ENCODE measurements around the gene ODAD4. TPM values are rescaled to one million over a fixed set of nuclear protein-coding genes. Genes with fewer than 3 reads are reported as not detected.
"Not testable (repeated sequence)": the region's sequence is repeated elsewhere in the genome, so short reads cannot be mapped to it uniquely, and the experiment has no call there.

ODAD4 gene
- total RNA-seq, 1 experiment from 2014 or later: 0.27 TPM

DNA sequence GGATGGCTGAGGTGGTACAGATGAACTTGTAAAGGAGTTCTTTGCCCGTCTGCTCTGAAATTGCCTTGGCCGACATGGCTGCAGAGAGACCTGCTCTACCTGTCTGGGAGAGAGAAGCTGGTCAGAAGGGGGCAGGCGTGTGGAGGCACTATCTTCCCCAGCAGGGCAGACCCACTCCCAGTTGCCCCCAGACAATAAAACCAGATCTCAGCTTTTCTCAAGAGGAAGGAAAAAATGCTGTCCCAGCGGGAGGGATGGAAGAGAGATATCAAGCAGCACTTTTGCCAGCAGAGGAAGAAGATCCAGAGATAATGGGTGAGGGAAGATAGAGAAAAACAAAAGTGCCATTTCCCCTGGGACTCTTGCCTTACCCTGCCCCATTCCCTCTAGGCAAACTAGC is 16.6 kb upstream of the ODAD4 start:
- DNase-seq (ENCODE audit: low read depth): no peak

DNA sequence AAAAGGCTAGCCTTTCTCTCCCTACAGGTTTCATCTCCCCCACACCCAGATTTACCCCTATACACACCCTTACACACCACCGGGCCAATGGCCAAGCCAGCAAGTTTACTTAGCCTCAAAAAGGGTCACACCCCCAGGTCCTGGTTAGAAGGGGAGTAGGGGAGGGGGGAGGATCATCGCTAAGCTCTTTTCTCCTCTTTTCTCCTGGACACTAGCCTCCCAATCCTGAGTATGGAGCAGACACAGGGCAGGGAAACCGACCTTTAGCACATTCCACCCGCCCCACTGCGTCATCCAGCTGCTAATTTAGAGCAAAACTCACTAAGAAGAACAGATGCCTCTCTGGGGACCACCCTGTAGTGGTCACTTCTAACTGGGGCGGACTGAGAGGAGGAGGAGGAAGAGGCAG is 16.1 kb upstream of the ODAD4 start:
- no peak for DNase-seq (ENCODE audit: low read depth)

DNA sequence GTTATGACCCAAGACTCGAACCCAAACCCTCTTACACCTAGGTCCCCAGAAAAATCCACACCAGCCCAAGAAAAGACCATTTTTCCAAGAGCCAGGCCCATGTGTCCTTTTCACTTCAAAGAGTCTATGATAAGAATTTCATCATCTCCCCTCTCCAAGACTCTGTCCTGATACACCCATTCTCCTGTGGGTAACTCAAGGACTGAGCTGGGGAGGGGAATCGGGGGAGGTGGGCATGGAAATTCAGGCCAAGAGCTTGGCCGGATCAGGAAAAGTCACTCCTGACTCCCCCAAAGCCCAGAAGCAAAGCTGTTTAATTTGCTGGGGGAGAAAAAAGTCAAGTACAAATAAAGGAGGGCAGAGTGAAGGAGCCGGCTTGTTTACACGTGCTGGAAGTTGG is 15.4 kb upstream of the ODAD4 start:
- DNase-seq (ENCODE audit: low read depth): no peak

DNA sequence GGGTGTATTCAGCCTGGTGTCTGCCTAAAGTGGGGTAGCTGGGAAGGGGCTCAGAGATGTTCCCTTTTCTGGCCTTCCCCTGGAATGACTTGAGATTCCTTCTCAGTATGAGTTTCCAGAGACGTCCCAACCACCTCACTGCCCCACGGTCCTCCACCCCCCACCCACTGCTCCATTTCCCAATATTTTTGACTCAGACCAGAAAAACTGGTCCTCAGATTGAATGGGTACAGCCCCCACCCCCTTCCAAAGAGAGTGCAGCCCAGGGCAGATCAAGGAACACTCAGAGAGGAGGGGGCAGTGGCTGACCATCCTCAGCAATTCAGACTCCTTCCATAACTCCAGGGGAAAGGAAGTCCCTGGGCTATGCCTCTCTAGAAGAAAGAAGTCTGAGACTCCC is 14.9 kb upstream of the ODAD4 start:
- no peak for DNase-seq (ENCODE audit: low read depth)

DNA sequence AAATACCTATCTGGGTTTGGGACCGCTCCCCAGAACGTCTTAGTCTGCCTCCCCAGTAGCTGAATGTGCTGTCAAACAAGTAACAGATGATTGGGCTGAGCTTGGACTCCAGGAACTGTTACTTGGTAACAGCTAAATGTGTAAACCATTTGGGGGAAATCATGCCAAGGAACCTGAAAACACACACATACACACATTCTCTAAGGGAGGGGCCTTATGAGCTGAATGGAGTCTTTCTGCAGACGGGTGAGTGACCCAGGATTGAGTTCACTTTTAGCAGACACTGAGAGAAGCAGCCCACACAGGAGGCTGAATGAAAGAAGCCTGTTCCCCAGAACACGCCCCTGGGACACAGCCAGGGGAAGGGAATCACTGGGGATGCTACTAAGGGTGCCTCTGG is 13.2 kb upstream of the ODAD4 start:
- peak; percentile 53 for DNase-seq (ENCODE audit: low read depth)

DNA sequence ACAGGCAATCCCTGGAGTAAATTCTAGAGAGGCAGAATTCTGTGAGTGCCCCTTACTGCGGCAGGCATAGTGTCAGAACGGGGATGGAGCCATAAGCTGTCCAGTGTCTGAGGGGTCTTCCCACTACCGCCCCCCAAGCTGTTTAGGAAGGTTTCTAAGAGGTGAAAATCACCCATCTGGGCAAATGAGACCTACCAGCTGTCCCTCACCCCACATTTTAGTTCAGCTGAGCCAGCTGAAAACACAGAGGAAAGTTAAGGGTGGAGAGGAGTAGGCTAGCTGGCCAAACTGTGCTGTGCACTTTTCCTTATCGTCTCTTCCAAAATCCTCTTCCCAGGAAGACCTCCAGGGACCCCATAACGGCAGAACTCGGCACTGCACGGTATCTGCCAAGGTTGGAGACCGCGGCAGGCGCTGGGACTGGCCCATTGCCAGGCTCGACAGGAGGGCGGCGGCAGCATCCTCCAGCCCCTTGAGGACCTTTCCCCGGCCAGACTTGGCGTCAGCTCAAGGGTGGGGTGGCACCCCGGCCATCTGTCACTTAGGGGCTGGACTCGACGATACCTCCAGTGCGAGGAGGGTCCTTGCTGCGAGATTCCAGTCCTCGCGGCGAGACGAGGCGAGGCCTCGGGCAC is 12.6 kb upstream of the ODAD4 start:
- peak; percentile 32 for DNase-seq (ENCODE audit: low read depth)

DNA sequence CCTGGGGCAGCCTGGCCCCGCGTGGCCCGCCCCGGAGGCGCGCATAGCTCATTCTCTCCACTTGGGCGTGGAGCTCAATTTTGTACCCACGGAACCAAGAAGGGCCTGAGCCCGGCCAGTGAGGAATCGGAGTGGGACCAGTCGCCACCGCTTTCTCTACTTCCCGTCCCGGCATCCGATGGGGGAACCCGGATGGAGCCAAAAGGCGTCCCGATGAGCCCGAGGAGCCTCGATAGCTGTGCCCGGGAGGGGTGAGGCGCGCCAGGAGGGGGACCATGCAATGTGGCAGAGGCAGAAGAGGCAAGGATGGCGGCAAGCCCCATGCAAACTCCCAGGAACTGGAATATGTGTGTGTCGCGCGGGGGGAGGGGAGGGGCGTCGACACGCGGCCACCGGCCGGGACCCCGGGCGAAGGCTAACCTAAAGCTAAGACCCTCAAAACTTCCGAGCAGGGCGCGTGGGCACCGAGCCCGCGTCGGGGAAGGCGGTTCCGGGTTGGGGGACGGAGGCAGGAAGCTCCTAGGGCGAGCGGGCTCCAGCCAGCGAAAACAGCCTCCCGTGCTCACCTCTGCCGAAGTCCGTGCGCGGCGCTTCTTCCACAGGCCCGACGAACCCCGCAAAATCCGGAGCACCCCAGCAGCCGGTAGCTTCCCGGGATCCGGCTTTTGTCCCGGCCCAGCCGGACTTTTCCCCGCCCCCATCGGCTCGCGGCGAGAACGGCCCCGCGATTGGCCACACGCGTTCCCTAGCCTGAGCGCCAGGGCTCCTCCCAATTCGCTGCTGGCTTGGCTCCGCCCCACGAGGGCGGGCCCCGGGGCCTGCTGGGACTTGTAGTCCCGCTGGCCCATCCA is 11.9 kb upstream of the ODAD4 start, which contains the start of gene ACLY:
Gene ACLY (minus strand): TSS at position 638 of the 851 bp plus-strand sequence. CDS start 5,078 bp downstream, outside the sequence.
- peak; percentile 96 for DNase-seq (ENCODE audit: low read depth)

DNA sequence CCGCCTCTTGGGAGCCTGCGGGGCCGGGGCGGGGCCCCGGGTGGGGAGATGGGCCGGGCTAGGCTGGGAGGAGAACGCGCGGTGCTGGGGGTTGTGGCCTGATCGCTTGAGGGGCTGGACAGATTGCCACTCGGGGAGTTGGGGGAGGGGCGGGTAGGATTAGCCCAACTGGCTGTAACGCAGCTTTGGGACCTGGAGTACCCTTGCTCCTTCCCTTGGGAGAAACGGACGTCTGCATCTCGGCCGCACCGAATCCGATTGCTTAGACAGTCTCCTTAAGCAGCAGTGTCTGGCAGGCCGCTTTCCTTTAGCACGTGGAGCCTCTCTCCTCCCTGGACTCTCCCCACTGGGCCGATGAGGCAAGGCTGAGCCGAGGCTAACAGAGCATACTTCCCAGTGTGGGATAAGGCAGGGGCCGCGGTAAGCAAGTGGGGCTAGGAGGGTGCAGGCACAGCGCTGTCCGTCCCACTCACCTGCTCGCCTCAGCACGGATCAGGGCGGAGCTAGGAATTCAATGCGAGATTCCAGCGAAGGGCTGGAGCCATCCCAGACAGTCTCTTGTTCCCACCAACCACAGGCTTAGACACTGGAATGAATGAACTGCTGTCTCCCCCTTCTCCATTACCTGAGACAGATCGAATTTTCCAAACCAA is 11.1 kb upstream of the ODAD4 start:
- DNase-seq (ENCODE audit: low read depth): no peak

DNA sequence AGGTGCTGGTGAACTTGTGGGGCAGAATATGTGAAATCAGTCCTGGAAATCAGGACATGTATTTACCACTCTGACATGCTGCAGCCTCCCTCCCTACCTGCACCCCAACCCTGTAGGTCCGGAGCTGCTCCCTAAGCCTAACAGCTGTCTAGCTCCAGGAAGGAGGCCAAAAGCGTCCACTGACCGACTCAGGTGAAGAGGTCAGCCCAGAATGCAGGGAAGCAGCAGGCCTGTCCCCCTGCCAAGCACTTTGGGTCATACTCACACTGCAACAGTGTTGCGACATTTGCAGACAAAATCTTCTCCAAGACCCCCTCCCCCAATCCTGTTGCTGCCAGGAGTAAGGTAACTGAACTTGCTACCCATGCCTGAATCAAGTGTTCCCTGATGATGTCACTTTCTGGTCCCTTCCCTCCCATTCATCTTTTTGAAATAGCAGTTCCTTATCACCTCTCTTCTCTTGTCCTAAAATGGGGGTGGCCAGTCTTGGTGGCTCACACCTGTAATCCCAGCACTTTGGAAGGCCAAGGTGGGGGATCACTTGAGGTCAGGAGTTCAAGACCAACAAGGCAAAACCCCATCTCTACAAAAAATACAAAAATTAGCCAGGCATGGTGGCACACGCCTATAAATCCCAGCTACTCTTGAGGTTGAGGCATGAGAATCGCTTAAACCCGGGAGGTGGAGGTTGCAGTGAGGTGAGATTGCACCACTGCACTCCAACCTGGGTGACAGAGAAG is 10.4 kb upstream of the ODAD4 start:
- no peak for DNase-seq (ENCODE audit: low read depth)

DNA sequence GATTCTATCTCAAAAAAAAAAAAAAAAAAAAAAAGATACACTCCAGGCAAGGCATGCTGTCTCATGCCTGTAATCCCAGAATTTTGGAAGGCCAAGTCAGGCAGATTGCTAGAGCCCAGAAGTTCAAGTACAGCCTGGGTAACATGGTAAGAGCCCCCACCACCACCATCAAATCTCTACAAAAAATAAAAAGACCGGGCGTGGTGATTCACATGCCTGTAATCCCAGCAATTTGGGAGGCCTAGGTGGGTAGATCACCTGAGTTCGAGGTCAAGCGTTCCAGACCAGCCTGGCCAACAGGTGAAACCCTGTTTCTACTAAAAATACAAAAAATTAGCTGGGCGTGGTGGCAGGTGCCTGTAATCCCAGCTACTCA is 9.8 kb upstream of the ODAD4 start:
- no peak for DNase-seq (ENCODE audit: low read depth)

DNA sequence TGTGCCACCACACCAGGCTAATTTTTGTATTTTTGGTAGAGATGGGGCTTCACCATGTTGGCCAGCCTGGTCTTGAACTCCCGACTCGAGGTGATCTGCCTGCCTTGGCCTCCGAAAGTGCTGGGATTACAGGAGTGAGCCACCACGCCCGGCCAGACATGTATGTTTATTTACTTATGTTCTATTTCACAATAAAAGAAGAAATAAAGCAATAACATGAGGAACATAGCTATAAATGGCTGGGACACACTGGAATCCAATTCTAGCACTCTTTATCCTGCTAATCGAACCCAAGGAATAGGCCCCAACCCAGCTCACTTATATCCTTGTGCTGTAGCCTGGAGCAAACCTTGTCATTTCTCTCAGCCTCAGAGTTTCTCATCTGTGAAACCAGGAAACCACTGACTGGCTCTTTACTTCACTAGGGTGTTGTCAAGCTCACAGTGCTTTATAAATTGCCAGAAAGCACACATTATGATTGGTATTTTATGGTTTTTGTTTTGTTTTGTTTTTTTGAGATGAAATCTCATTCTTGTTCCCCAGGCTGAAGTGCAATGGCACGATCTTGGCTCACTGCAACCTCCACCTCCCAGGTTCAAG is 4.3 kb upstream of the ODAD4 start:
- DNase-seq (ENCODE audit: low read depth): no peak

DNA sequence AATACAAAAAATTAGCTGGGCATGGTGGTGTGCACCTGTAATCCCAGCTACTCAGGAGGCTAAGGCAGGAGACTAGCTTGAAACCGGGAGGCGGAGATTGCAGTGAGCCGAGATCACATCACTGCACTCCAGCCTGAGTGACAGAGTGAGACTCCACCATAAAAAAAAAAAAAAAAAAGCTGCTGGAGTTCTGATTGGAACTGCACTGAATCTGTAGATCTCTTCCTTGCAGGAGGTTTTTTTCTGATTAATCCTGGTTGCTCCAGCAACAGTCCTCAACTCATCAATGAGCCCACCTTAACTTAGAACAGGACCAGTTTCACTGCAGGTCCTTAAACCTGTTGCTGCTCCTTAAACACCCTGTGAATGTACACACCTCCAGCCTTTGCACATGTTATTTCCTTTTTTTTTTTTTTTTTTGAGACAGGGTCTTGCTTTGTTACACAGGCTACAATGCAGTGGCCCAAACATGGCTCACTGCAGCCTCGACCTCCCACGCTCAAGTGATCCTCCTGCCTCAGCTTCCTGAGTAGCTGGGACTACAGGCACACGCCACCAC is 1.6 kb upstream of the ODAD4 start:
- no peak for DNase-seq (ENCODE audit: low read depth)

DNA sequence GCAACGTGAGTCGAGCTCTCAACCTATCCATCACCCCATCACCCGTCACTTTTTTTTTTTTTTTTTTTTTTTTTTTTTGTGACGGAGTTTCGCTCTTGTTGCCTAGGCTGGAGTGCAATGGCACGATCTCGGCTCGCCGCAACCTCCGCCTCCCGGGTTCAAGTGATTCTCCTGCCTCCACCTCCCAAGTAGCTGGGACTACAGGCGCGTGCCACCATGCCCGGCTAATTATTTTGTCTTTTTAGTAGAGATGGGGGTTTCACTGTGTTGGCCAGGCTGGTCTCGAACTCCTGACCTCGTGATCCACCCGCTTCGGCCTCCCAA is 378 bp downstream of the ODAD4 start:
- DNase-seq (ENCODE audit: low read depth): not testable (repeated sequence)

DNA sequence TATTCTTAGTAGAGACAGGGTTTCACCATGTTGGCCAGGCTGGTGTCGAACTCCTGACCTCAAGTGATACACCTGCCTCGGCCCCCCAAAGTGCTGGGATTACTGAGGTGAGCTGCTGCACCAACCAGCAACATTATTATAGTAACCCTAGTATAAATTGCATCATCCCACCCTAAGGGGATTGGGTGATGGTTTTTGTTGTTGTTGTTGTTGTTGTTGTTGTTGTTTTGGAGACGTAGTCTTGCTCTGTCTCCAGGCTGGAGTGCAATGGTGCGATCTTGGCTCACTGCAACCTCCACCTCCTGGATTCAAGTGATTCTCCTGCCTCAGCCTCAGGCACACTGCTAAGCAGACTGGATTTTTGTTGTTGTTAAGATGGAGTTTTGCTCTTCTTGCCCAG is 1.3 kb downstream of the ODAD4 start:
- not testable (repeated sequence) for DNase-seq (ENCODE audit: low read depth)

DNA sequence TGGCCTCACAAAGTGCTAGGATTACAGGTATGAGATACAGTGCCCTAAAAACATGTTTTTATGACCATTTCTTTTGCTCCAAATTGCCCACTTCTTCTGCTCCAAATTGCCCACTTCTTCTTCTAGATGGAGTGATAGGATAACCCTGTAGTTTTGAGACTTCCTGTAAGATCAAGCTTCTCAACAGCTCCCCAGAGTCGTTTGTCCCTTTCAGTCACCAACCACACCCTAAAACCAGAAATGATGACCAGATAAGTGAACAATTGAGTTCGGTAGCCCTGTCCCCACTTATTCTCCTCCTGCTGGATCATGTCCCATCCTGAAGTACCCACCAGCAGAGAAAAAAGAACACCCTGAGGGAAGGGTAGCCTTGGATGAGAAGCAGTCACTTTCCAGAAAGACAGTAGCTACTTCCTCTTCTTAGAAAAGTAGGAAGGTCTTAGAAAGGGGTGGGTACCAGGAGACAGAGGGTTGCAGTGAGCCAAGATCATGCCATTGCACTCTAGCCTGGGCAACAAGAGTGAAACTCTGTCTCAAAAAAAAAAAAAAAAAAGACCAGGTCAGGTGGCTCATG is 2.5 kb downstream of the ODAD4 start:
- DNase-seq (ENCODE audit: low read depth): no peak

DNA sequence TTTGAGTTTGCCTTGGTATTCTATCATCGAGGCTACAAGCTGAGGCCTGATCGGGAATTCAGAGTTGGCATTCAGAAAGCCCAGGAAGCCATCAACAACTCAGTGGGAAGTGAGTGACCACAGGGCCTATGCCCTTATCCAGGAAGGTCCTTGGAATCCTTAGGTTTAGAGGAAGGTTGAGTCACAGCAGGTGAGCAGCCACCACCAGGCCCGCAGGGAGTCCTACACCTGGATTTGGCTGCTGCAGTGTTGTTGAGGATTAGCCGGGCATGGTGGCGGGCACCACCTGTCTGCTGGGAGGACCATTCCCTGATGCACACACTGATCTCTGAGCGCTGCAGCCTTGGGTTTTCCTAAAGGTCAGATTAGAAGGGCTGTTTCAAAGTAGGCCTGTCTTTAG is 5.2 kb downstream of the ODAD4 start:
- DNase-seq (ENCODE audit: low read depth): no peak

DNA sequence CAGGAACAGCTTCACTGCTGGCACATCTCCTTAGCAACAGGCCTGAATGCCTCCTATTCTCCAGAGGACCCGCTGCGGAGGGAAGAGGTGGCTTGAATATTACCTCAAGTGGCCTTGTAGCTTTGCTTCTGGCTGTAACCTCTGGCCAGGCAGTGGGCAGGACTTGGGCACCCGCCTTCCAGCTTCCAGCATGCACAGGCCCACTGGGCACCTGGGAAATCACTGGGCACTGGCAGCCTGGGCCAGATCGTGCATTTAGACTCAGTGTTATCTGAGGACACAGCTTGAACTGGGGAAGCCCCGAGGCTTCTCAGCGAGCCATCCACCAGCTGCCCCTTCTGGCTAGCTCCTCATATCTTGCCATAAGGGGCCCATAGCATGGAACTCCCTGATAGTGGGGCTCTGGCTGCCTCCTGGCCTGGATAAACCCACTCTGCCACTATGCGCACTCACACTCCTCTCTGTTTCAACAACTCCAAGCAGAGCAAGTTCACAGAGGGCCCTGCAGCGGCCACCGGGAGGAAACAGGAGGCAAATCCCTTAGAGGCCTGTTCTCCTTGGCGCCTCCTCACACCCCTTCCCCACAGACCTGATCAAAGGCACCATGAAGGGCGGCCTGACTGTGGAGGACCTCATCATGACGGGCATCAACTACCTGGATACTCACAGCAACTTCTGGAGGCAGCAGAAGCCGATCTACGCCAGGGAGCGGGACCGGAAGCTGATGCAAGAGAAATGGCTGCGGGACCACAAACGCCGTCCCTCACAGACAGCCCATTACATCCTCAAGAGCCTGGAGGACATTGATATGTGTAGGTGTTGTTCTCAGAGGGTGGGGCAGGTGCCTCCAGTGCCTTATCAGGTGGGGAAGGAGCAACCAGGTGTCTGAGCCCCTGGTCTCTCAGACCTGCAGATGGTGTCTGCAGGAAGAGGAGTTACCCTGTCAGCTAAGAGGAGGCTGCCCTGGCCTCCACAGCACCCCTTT is 7.8 kb downstream of the ODAD4 start:
- no peak for DNase-seq (ENCODE audit: low read depth)

DNA sequence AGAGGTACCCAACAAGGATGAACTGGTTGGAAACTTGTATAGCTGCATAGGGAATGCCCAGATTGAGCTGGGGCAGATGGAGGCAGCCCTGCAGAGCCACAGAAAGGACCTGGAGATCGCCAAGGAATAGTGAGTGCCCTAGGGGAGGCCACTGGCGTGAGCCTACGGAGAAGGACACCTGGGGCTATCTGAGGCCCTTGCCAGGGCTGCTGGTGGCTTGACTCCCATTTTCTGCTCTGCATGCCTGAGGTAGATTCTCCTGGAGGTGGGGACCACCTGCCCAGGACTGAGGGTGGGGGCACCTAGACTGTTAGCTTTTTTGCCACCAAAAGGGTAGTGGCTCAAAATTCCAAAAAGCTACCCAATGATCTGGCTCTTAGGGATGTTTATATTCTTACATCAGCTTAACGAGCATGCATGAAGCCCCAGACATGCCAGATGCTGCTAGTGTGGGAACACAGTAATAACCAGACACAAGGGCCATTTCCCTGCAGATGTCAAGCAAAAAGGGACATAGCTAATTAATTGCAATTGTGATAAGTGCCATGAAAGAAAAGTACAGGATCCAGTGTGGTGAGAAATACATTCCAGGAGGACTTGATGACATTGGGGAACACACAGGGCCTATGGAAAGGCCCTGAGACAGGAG is 8.8 kb downstream of the ODAD4 start:
- no peak for DNase-seq (ENCODE audit: low read depth)

DNA sequence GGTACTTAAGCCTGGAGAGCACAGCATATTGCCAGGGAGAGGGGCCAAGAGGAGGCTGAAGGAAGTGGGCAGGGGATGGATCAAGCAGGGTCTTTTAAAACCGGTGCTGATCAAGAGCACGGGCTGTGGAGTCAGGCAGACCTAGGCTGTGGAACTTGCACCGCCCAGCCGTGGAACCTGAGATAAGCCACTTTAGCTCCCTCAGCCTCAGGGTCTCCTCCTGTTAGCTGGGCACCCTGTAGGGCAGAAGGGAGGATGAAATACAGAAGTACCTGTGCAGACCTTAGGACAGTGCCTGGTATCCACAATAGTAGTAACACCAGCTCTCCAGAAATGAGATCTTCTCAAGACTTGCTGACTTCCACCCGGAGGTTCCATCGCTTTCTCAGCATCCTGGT is 9.3 kb downstream of the ODAD4 start:
- DNase-seq (ENCODE audit: low read depth): no peak

Measured in M059J (cell line).